Stimulated activated CD8-positive, alpha-beta memory T cell treated with anti-CD3 and anti-CD28 coated beads, Interleukin-4, amount 100 ng/mL, for 4 hours (primary cell): ENCODE results near the gene VEGFD.

Source experiments
- DNase-seq, 2 donors: peaks; one replicate each; pipeline ENCODE4 v3.0.0-alpha.2; 2020; ENCODE audit warnings: low read depth in 2 of 2, low spot score in 1 of 2

Gene VEGFD

GRCh38 chrX:15384304-15384703 lies at the start of gene VEGFD:
Gene VEGFD (minus strand): TSS chrX:15384413. CDS start chrX:15383946, 467 bp downstream.
- no peak for DNase-seq

- no peak for DNase-seq
Observed at GRCh38 chrX:15430584-15430983, 46.4 kb upstream of the VEGFD start.

GRCh38 chrX:15430076-15430475 lies 45.9 kb upstream of the VEGFD start:
- DNase-seq: no peak

- no peak for DNase-seq
Observed at GRCh38 chrX:15425024-15425423, 40.8 kb upstream of the VEGFD start.

GRCh38 chrX:15418707-15419181 lies 34.5 kb upstream of the VEGFD start:
- no peak for DNase-seq

GRCh38 chrX:15418041-15418706 lies 34.0 kb upstream of the VEGFD start:
- no peak for DNase-seq

- no peak for DNase-seq
Observed at GRCh38 chrX:15416133-15416993, 32.1 kb upstream of the VEGFD start.

- DNase-seq: no peak
Observed at GRCh38 chrX:15413101-15413500, 28.9 kb upstream of the VEGFD start.

- DNase-seq: no peak
Observed at GRCh38 chrX:15410947-15411346, 26.7 kb upstream of the VEGFD start.

GRCh38 chrX:15410430-15410829 lies 26.2 kb upstream of the VEGFD start:
- no peak for DNase-seq

- DNase-seq: no peak
Observed at GRCh38 chrX:15405846-15406245, 21.6 kb upstream of the VEGFD start.

GRCh38 chrX:15404401-15405096 lies 20.3 kb upstream of the VEGFD start:
- DNase-seq: no peak

GRCh38 chrX:15401378-15401777 lies 17.2 kb upstream of the VEGFD start:
- no peak for DNase-seq

GRCh38 chrX:15399962-15400391 lies 15.8 kb upstream of the VEGFD start:
- DNase-seq: no peak

- DNase-seq: no peak
Observed at GRCh38 chrX:15398874-15399273, 14.7 kb upstream of the VEGFD start.

GRCh38 chrX:15395789-15396188 lies 11.6 kb upstream of the VEGFD start:
- DNase-seq: no peak

- no peak for DNase-seq
Observed at GRCh38 chrX:15391850-15392249, 7.6 kb upstream of the VEGFD start.

GRCh38 chrX:15382813-15383212 lies 1.4 kb downstream of the VEGFD start:
- DNase-seq: no peak

GRCh38 chrX:15376956-15377355 lies 7.3 kb downstream of the VEGFD start:
- no peak for DNase-seq

GRCh38 chrX:15373976-15374375 lies 10.2 kb downstream of the VEGFD start:
- no peak for DNase-seq

GRCh38 chrX:15366506-15367352 lies 17.5 kb downstream of the VEGFD start:
- DNase-seq: no peak
